RPMI8226 (cell line): ENCODE measurements around the gene SYT6.

Experiments
- DNase-seq: peaks from one replicate; pipeline ENCODE4 v3.0.0-alpha.2; 2015

SYT6 gene

DNA sequence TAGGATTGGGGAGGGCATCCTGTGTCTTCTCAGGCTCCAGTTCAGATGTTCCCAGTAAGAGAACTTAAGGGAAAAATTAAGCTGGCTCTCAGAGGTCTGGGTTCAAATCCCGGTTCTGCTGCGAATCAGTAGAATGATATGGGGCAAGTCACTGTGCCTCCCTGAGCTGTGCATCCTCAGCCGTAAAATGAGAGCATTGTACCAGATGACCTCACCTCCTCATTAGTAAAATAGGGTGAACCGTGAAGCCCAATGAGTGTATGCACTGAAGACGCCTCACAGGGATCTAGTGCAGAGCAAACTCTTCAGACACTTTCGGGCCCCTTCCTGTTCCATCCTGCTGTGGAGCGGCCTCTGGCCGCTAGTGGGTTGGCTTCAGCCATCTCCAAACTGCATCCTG is 36.0 kb downstream of the SYT6 start:
- no peak for DNase-seq

DNA sequence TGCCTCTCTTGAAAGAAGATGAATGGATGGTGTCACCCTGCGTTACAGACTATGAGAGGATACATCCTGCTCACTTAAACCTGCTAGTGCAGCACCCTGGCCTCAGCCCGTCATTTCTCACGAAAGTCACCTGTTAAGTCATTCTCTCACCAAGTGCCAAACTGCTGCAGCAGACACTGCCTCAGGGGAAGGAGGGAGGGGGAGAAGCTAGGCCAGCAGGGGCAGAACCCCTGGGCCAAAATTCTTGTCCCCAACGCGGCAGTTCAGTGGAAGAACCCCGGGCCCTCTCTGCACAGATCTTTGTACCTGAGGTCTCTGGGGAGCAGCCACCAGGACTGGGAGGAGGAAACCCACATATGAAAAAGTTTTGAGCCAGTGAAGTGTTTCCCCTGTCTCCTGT is 37.6 kb downstream of the SYT6 start:
- no peak for DNase-seq

DNA sequence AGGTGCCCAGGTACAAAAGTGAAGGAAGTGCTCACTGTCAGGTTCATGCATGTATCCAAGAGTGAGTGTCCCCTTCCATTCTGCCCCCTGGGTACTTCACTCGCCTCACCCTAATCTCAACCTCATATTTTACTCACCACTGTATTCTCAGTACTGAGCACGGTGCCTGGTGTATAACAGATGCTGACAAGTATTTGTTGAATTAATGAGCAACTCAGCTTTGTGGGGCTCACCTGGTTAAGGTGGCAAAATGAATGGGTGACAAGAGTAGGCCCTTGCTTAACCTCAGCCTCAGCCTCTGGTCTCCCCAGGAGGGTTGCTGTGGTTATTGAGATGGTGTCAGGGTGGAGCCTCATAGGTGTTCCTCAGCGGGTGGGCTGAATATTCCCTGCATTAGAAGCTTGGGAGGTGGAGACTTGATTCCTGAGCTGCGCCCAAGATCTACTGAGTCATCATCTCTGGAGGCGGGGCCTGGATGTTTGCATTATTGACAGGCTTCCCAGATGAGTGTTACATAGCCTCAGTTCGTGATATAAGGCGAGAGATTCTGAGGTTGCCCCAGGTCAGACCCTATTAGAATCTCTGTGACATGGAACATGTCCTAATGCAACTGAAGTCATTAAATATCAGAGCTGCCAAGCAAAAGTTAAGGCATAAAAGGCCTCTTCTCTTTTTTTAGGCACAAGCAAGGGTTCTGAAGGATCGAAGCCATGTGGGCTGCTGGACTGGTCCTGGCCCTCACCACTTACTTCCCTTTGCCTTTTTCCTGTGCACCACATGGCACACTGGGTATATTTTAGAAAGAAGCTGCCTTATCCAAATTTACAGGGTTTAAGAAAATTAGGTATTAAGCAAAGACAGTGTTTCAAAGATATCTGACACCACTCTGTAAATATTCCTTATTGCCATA is 39.2 kb downstream of the SYT6 start:
- DNase-seq = no peak

DNA sequence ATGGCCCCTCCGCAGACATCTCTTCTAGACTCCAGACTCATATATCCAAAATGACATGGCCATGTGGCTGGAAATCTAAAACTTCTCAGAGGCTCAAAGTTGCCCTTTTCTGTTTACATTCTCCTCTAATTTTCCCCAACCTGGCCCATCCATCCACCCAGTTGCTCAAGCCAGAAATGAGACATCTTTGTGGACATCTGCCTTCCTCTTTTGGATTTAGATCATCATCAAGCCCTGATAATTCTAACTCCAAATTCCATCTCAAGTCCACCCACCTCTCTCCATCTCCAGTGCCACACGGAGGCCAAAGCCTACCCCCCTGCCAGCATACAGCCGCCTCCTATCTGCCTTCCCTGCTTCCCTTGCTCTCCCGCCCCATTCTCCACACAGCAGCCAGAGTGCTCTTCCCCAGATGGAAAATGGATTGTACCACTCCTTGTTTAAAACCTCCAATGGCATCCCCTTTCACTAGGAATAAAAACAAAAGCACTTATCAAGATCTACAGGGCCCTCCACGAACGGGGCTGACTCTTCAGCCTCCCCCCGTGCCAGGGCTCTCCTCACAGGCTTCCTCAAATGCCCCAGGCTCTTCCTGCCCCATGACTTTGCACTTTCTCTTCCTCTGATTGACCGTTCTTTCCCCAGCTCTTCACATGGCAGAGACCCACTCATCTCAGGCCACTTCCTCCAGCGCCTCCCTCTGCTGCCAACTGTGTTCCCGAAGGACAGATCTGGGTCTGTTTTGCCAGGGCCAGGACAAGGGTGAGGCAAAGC is 40.1 kb downstream of the SYT6 start:
- no peak for DNase-seq

DNA sequence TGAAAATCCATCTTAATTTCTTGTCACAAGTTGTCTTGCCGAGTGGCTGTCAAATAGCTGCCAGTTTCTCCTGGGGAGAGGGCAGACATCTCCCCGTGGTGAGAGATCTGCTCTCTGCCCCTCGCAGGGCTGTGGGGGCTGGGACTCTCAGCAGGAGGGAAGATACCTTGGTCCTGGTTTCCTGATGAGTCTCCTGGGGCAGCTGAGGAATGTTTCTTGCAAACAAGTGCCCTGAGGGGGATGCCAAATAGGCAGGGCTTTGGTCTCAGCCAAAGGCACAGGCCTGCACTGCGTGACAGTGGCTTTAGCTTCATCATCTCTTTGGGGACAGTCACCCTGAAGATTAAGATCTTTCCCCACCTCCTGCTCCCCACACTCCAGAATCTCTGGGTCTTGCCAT is 40.9 kb downstream of the SYT6 start:
- no peak for DNase-seq

DNA sequence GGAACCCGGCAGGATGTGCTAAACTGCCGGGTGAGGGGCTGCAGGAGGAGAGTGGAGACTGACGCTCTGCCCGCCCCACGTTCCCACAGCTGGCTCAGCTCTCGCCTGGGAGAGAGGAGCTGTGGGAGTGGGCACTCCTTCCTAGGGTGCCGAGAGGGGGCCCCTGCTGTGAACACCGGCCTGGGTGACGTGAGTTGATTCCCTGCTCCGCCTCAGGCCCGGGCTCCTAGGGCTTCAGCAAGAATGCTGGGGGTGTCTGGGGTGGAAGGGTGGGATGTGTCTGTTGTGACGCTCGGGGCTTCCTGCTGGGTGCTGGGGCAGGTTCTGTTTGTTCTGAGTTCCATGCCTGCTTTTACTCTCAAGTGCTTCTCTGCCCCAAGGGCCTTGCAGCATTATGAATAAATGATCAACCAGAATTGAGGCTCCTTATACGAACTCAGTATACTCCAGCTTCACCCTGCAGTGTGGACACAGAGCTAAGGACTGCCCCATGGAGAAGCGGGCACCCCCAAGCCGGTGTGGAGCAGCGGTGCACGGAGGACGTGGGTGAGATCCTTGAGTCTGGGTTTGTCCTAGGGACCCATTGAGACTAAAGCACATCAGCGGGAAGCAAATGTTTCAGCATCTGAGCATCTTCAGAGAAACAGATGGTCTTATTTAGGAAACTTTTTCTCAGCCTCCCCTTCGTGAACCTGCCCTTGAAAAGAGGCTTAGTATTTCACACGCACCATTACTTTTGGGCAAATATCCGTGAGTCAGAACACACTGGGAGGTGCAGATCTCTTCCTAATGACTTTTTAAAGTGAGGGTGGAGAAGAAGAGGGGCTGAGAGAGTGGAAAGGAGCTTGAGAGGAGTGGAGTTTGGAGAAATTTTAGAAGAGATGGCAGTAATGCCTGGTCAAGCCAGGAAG is 41.7 kb downstream of the SYT6 start:
- no peak for DNase-seq

DNA sequence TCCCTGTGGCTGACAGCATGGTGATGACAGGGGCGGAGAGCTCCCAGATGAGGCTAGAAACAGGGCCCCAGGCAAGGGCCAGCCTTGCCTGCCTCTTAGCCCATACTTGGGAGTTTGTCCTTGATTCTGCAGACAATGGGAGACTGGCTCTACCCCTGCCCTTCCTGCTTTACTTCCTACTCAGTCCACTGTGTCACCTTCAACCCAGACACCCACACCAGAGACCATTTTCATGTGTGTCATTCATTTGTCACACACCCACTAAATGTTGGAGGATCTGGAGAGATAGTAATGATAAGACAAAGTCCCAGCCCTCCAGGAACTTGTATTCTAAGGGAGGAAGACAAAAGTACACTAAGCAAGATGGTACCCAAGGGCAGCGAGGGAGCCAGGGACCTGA is 43.7 kb downstream of the SYT6 start:
- no peak for DNase-seq

DNA sequence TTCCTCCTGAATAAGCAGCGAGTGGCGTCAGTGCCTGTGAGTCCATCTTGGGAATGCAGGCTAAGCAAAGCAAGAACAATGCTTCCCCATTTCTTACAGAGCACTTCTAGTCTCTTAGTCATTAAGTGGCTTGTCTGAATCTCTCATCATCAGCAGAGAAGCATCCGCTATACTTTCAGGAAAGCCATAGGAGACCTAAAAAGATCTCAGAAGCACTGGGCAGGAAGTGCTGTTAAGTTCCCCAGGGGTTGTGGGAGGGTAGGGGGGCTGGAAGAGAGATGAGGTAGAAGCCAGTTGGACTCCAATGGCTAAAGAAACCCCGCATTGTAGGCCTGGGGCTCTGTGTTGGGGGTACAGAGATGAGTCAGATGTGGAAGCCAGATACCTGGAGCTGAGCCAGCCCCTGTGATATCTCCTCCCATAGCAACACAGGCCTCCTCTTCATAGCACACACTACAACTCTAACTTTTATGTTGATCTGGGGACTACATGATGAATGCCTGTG is 44.9 kb downstream of the SYT6 start:
- no peak for DNase-seq

DNA sequence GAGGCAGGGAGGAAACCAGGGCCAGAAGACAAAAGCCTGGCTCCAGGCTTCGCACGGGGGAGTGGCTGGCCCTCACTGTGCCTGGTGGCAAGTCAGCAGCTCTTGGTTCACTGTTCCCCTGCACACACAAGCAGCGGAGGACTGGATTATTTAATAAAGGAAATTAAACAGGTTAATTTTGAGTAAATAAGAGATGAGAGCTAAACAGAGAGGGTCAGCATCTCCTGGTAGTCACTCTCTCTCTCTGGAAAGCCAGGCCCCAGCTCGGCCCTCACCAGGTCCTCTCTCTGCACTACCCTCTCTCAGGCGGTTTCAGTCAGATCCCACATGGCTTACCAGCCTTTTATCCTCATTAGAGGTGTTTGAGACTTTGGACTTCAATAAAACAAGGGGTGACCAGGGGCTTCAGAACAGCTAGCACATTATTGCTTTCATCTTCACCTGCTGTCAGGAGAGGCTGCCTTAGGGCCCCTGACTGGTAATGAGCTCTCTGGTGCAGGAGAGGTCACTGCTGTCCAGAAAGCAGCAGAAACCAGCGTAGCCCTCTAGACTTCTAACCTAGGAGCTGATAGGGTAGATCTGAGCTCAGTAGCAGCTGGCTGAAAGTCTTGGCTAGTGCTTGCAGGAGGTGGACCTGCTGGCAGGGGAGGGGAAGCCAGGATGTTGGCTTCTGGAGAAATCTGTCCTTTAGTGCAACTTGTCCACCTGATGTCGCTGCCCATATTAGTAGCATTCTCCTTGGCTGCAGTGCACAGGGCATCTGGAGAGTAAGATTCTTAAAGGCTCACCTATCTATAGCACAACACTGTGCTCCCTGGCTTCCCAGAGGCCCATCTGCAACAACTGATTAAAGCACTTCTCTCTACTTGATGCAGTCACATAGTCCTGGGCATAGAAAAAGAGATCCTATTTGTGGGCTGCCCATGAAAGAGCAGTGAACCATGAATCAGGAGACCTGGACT is 45.9 kb downstream of the SYT6 start:
- DNase-seq = no peak

DNA sequence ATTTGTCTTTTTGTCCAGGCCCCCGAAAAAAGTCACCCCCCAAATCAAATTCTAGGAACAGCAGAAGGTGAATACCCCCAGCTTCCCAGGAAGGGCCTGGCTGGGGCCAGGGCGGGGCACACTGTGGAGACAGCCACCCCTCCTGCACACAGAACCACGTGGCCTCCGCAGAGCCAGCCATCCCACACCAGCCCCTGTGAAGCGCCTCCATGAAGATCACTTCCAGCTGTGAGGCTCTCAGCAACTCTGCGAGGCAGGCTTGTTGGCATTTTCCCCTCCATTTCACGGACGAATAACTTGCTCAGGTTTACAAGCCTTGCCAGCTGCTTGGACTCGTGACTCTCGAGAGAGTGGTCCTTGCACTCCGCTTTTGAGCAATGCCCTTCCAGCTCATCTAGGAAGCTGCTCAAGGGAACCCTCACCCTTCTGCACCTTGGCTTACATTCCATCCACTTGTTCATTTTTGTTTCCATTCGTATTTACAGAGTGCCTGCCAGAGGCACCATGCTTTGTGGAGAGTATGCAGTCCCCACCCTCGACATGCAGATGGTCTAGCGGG is 48.2 kb downstream of the SYT6 start:
- no peak for DNase-seq

DNA sequence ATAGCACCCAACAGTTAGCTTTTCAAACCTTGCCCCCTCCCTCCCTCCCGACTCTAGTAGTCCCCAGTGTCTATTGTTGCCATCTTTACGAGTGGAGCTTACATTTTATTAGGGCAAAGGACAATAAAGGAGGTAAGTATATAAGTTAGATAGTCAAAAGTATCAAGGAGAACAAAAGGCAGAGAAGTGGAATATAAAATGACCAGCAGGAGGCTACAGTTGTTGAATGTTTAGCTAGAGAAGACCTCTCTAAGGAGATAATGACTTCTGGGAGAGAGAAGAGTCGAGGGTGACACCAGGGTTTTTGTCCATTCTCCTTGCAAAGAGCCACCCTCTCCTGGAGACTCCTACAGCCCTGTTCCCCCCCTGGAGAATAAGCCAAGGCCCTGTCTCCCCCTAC is 48.7 kb downstream of the SYT6 start:
- DNase-seq = no peak

DNA sequence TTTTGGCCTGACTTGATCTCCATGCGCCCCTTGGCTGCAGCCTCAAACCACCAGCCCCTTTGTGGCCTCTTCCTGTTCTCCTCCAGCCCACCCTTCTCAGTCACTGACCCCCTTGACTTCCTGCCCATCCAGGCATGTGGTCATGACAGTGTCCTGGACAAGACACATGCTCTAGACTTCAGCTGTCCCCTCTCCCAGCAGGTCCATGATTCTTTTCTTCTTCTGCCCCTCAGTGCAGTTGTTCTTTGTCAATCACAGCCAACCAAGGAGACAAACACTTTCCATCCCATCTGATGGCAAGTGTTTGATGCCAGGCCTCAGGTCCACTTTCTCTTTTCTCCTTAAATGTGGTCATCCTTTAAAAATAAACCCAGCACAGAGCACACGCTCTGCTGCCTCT is 49.7 kb downstream of the SYT6 start:
- DNase-seq = no peak

DNA sequence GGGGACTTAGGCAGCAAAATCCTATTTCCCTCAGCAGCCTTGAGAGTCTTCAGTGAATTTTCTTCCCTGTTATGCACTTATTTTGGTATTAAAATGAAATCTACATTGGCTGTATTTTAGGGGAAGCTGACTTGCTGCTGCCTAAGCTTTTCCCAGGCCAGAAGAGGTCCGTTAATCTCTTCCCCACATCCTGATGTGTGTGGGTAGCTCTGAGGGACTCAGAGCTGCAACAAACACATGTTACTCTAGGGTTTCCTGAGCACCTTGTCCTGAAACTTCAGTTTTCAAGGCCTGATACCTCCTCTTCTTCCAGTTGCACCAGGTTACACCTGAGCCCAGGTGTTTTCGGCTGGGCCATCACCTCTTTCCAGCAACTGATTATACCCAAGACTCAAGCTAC is 51.5 kb downstream of the SYT6 start:
- no peak for DNase-seq

DNA sequence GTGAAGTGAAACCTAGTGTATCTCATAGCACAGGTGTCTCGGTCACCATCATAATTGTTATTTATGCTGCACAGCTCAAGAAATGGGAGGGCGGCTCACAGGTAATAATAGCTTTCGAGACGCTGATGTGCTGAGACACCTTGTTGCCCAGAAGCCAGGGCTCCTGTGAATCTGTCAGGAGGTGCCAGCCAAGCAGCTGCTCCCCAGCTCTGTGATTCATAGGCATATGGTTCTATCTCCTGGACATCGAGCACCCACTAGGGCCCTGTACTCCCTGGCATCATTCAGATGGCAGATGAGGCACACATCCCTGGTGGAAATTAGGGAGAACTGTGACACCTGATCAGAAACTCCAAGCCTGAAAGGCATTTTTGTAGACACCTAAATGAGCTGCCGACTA is 53.5 kb downstream of the SYT6 start:
- no peak for DNase-seq

DNA sequence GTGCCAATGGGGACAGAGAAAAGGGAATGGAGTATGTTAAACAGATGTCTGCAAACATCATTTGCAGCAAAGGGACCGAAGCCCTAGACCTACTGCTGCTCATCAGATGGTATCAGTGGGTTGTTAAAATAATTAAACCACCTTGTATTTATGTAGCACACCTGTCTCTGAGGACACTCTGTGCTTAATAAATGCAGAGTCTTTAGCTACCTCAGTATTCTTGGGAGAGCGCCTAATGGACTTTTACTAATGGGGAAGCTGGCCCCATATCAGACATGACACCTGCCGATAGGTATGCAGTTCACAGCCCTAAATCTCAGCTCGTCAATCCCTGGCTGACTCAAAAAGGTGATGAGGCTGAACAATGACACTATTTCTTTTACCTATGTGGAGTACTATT is 54.4 kb downstream of the SYT6 start:
- no peak for DNase-seq

DNA sequence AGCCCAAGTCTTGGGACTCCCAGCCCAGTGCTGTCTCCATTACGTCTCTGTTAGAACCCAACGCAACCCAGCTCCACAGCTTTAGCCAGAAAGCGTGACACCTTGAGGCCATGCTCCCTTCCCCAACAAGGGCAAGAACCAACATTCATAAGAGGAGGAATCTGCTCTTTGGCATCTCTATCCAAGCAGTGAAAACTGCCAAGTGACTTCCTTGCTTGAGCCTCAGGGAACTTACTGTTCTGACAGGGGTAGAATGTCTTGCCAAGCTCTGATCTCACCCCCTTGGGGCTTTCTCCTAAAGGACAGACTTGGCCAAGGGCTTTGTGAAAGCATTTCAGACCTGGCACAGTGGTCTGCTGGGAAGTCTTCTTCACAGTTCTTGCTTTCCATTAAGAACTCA is 56.6 kb downstream of the SYT6 start:
- no peak for DNase-seq

DNA sequence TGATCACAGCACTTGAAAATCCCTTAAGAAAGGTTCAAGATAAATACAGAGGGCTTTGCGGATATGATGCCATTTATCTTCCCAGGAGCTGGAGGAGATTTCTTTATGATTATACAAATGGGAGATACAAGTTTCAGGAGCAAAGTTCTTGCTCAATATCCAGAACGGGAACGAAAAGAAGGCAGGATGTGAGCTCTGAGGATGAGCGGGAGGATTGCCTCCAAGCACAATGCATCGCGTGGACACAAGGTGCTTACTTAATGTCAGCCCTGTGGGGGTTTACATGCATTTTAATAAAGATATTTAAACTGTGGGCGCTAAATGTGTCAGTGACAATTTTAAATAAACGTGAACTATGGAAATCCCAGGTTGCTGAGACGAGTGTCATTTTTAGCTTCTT is 59.0 kb downstream of the SYT6 start:
- no peak for DNase-seq

DNA sequence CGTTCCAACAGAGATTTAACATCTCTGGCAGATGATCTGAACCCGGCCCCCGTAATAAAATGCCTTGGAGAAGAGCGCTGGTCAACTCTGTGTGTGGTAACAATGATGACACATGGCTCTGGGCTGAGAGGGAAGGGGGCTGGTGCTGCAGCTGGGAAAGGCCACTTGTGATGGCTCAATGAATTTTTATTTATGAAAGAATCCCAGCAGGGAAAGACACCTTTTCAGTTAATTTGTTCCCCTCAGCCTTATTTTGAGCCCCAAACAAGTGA is 59.4 kb downstream of the SYT6 start:
- no peak for DNase-seq

DNA sequence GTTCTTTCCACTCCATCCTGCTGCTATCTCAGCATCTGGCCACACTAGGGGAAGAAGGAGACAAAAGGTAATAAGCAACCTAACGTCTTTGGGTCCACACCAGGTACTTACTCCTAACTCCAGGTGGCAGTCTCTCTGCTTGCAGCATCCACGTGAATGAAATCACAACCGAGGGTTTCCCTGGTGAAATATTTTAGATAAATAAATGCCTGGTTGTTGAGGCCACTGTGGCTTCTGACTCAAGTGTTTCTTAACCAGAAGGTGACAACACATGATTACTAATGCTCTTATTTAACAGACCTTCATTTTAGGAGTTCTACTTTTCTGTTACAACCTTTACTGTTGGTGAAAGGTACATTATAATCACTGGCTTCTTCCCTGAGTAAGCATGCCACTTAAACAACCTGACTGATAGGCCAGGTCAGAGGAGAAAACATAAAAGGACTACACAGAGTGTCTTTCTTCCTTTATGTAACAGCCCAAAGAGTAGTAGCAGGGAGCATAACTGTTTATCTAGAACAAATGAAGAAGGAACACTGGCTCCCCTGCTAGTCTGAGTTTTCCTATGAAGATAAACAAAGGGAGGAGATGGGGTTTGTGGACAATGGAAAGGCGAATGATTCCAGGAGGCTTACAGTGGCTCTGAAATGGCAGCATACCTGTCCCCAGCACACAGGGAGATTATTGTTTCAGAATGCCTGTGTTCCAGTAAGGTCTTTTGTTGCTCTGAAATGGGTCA is 59.9 kb downstream of the SYT6 start:
- DNase-seq = no peak

DNA sequence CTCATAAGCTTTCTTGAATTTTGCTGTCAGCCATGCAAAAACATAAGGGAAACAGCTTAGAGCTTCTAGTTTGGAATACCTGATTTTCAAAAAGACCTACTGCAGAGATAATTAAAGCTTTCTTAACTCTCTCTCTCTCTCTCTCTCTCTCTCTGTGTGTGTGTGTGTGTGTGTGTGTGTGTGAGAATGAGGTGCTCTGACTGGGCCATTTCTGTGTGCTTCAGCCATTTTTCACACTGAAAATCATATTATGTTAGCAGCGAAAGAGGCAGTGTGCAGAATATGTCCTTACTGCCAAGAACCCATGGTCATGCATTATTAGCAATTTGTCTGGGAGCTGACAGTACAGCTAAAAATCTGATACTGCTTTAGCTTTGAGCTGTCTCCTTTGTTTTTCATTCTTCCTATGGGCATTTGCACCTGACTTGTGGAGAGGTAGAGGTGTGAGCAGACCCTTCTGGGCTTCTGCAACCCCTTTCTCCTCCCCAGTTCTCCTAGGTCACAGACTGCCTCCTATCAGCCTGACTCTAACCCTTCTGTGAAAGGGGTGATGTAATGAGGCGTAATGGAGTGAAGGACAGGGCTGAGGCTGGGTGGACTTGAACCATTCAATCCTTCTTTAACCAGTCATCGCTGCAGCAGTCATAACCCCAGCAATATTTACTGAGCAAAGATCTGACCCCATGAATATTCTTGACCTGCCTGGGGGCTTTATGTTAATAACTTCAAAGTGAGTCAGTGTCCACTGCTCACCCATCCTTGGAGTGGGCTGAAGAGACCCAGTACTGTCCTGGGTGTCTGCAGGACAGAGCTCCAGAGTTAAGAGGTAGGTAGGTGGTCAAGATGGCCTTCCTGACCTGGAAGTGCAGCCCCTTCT is 61.2 kb downstream of the SYT6 start:
- DNase-seq = no peak
